Medulla oblongata (tissue), 1 donor: ENCODE results near the gene HCRTR2.
"Not testable (repeated sequence)": the region's sequence is repeated elsewhere in the genome, so short reads cannot be mapped to it uniquely, and the experiment has no call there.

ENCODE experiments used
- DNase-seq: peaks from one replicate; pipeline ENCODE4 v3.0.0-alpha.2; 2015; ENCODE audit errors: extremely low spot score

The HCRTR2 gene

GRCh38 chr6:55174211-55175026 is at the start of gene HCRTR2:
Gene HCRTR2, plus strand, starts transcription at chr6:55174515. Its CDS starts 73 bp downstream, at chr6:55174588.
- DNase-seq, result no peak

- no peak for DNase-seq
These were observed 43.5 kb upstream of the HCRTR2 start for GRCh38 chr6:55130806-55131324.

GRCh38 chr6:55131616-55132015 is 42.7 kb upstream of the HCRTR2 start:
- no peak for DNase-seq

- DNase-seq, result no peak
These were observed 37.4 kb upstream of the HCRTR2 start for GRCh38 chr6:55136916-55137315.

- no peak for DNase-seq
These were observed 36.2 kb upstream of the HCRTR2 start for GRCh38 chr6:55137929-55138693.

GRCh38 chr6:55141611-55142010 is 32.7 kb upstream of the HCRTR2 start:
- no peak for DNase-seq

- no peak for DNase-seq
These were observed 31.7 kb upstream of the HCRTR2 start for GRCh38 chr6:55142610-55143009.

GRCh38 chr6:55153284-55153683 is 21.0 kb upstream of the HCRTR2 start:
- DNase-seq, result no peak

- DNase-seq, result not testable (repeated sequence)
These were observed 15.5 kb upstream of the HCRTR2 start for GRCh38 chr6:55158784-55159183.

- DNase-seq, result no peak
These were observed 6.5 kb upstream of the HCRTR2 start for GRCh38 chr6:55167860-55168259.

GRCh38 chr6:55175078-55176049 is 1.0 kb downstream of the HCRTR2 start:
- no peak for DNase-seq

- no peak for DNase-seq
These were observed 2.6 kb downstream of the HCRTR2 start for GRCh38 chr6:55176958-55177357.

- DNase-seq, result no peak
These were observed 5.9 kb downstream of the HCRTR2 start for GRCh38 chr6:55180258-55180657.

GRCh38 chr6:55182016-55182650 is 7.8 kb downstream of the HCRTR2 start:
- no peak for DNase-seq

GRCh38 chr6:55184782-55185530 is 10.6 kb downstream of the HCRTR2 start:
- no peak for DNase-seq

- DNase-seq, result no peak
These were observed 24.4 kb downstream of the HCRTR2 start for GRCh38 chr6:55198715-55199114.

- DNase-seq, result no peak
These were observed 24.9 kb downstream of the HCRTR2 start for GRCh38 chr6:55199239-55199638.

- DNase-seq, result no peak
These were observed 34.5 kb downstream of the HCRTR2 start for GRCh38 chr6:55208478-55209458.

- DNase-seq, result no peak
These were observed 36.6 kb downstream of the HCRTR2 start for GRCh38 chr6:55210952-55211351.
